ENCODE data around the gene KLHDC10. TPM values are rescaled to one million over a fixed set of nuclear protein-coding genes. Genes with fewer than 3 reads are reported as not detected.

Gene KLHDC10
- total RNA-seq, 2 donors from 2014 or later: 16.7 to 19.1 TPM

- no peak overlapping the region for H3K4me3 ChIP-seq
- H3K36me3 ChIP-seq: peaks cover 5% of the 10 kb centered on the region
- no peak for TF ChIP-seq CTCF (IDR thresholded peaks at IDR 0.05)
- no peaks in the 10 kb centered on the region for H3K9me3 ChIP-seq
- no peaks in the 10 kb centered on the region for H3K4me1 ChIP-seq
- DNase-seq (ENCODE audit: low spot score): no peak
- no peaks in the 10 kb centered on the region for H3K27me3 ChIP-seq
- H3K27ac ChIP-seq: no peak overlapping the region
These were observed 17.0 kb downstream of the KLHDC10 start for GRCh38 chr7:130087364-130087763.

- Histone ChIP-seq H3K27ac (no peak overlapping the region), H3K4me1 (no peaks in the 10 kb centered on the region), H3K36me3 (no peaks in the 10 kb centered on the region), H3K27me3 (no peaks in the 10 kb centered on the region), H3K9me3 (no peaks in the 10 kb centered on the region), H3K4me3 (no peak overlapping the region)
- no peak for TF ChIP-seq CTCF (IDR thresholded peaks at IDR 0.05)
- no peak for DNase-seq (ENCODE audit: low spot score)
These were observed 20.6 kb downstream of the KLHDC10 start for GRCh38 chr7:130090745-130091532.

GRCh38 chr7:130091999-130092398 lies 21.7 kb downstream of the KLHDC10 start:
- no peak for DNase-seq (ENCODE audit: low spot score)
- no peak for TF ChIP-seq CTCF (IDR thresholded peaks at IDR 0.05)
- no peaks in the 10 kb centered on the region for H3K27me3 ChIP-seq
- no peaks in the 10 kb centered on the region for H3K4me1 ChIP-seq
- no peak overlapping the region for H3K4me3 ChIP-seq
- H3K36me3 ChIP-seq: no peaks in the 10 kb centered on the region
- no peak overlapping the region for H3K27ac ChIP-seq
- no peaks in the 10 kb centered on the region for H3K9me3 ChIP-seq

GRCh38 chr7:130092598-130092997 lies 22.3 kb downstream of the KLHDC10 start:
- Histone ChIP-seq H3K27me3 (no peaks in the 10 kb centered on the region), H3K4me1 (no peaks in the 10 kb centered on the region), H3K4me3 (no peak overlapping the region), H3K27ac (no peak overlapping the region), H3K36me3 (no peaks in the 10 kb centered on the region), H3K9me3 (no peaks in the 10 kb centered on the region)
- no peak for TF ChIP-seq CTCF (IDR thresholded peaks at IDR 0.05)
- DNase-seq (ENCODE audit: low spot score): no peak

GRCh38 chr7:130095812-130096211 lies 25.5 kb downstream of the KLHDC10 start:
- no peak for TF ChIP-seq CTCF (IDR thresholded peaks at IDR 0.05)
- no peaks in the 10 kb centered on the region for H3K4me1 ChIP-seq
- no peaks in the 10 kb centered on the region for H3K27me3 ChIP-seq
- H3K27ac ChIP-seq: no peak overlapping the region
- no peaks in the 10 kb centered on the region for H3K9me3 ChIP-seq
- no peaks in the 10 kb centered on the region for H3K36me3 ChIP-seq
- DNase-seq (ENCODE audit: low spot score): no peak
- H3K4me3 ChIP-seq: no peak overlapping the region

Measured in right atrium auricular region (tissue), 2 donors.